Renal cortex interstitium (tissue), 11 donors: Measurements from ENCODE around the gene MALAT1. TPM values are rescaled to one million over a fixed set of nuclear protein-coding genes. Genes with fewer than 3 reads are reported as not detected.
"Not testable (repeated sequence)": the region's sequence is repeated elsewhere in the genome, so short reads cannot be mapped to it uniquely, and the experiment has no call there.

Experiments used
- DNase-seq, 11 donors: peaks; one replicate each; pipeline ENCODE4 v3.0.0-alpha.2; 2013; ENCODE audit warnings: low read depth in 9 of 11, low spot score in 4 of 11; ENCODE audit errors: extremely low read depth in 1 of 11
- polyA plus RNA-seq, 3 donors: library from polyadenylated mRNA; unstranded; fragments of 120-200 nt; gene quantifications; one replicate each; pipeline ENCODE4 v1.2.1, GENCODE V29; 2013; ENCODE audit not compliant: insufficient read length in 3 of 3

The MALAT1 gene
- polyA plus RNA-seq, 3 donors = 717 to 1,341 (median 810) TPM

DNA sequence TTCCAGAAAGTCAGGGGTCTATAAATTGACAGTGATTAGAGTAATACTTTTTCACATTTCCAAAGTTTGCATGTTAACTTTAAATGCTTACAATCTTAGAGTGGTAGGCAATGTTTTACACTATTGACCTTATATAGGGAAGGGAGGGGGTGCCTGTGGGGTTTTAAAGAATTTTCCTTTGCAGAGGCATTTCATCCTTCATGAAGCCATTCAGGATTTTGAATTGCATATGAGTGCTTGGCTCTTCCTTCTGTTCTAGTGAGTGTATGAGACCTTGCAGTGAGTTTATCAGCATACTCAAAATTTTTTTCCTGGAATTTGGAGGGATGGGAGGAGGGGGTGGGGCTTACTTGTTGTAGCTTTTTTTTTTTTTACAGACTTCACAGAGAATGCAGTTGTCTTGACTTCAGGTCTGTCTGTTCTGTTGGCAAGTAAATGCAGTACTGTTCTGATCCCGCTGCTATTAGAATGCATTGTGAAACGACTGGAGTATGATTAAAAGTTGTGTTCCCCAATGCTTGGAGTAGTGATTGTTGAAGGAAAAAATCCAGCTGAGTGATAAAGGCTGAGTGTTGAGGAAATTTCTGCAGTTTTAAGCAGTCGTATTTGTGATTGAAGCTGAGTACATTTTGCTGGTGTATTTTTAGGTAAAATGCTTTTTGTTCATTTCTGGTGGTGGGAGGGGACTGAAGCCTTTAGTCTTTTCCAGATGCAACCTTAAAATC lies 5.3 kb downstream of the MALAT1 start:
- DNase-seq = peak in 3 of 11 donors; percentile 42 to 65 (median 52)

DNA sequence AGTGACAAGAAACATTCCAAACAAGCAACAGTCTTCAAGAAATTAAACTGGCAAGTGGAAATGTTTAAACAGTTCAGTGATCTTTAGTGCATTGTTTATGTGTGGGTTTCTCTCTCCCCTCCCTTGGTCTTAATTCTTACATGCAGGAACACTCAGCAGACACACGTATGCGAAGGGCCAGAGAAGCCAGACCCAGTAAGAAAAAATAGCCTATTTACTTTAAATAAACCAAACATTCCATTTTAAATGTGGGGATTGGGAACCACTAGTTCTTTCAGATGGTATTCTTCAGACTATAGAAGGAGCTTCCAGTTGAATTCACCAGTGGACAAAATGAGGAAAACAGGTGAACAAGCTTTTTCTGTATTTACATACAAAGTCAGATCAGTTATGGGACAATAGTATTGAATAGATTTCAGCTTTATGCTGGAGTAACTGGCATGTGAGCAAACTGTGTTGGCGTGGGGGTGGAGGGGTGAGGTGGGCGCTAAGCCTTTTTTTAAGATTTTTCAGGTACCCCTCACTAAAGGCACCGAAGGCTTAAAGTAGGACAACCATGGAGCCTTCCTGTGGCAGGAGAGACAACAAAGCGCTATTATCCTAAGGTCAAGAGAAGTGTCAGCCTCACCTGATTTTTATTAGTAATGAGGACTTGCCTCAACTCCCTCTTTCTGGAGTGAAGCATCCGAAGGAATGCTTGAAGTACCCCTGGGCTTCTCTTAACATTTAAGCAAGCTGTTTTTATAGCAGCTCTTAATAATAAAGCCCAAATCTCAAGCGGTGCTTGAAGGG lies 6.0 kb downstream of the MALAT1 start:
- DNase-seq = no peak

- no peak for DNase-seq
Observed at GRCh38 chr11:65505466-65506289, 6.8 kb downstream of the MALAT1 start.

GRCh38 chr11:65506290-65506771 lies 7.5 kb downstream of the MALAT1 start:
- peak in 1 of 11 donors; percentile 40 for DNase-seq

DNA sequence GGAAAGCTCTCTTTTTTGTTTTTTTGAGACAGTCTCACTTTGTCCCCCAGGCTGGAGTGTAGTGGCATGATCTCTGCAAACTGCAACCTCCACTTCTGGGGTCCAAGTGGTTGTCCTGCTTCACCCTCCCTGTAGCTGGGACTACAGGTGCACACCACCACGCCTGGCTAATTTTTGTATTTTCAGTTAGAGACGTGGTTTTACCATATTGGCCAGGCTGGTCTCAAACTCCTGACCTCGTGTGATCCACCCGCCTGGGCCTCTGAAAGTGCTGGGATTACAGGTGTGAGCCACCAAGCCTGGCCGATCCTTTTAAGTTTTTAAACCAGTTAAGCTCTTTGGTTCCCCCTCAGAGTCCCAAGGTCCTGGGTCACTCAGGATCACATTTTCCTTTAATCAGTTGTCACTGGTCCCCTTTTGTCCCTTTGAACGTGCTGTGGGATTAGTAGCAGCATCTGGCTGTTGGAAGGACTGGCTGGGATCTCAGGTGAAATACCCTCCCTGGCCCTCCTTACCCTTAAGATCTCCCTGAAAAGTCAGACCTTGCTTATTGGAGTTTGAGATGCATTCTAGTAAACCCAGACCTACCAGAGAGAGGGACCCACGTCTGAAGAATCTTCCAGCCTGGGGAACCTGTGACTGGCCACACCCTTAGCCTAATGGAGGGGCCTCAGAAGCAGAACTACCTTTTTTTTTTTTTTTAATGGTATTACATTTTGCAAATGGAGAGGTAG lies 8.1 kb downstream of the MALAT1 start:
- DNase-seq = peak in 3 of 11 donors; percentile 45 to 88 (median 68)

- DNase-seq = not testable (repeated sequence)
Observed at GRCh38 chr11:65512311-65512710, 13.5 kb downstream of the MALAT1 start.

GRCh38 chr11:65516135-65516968 lies 17.5 kb downstream of the MALAT1 start:
- DNase-seq = no peak

DNA sequence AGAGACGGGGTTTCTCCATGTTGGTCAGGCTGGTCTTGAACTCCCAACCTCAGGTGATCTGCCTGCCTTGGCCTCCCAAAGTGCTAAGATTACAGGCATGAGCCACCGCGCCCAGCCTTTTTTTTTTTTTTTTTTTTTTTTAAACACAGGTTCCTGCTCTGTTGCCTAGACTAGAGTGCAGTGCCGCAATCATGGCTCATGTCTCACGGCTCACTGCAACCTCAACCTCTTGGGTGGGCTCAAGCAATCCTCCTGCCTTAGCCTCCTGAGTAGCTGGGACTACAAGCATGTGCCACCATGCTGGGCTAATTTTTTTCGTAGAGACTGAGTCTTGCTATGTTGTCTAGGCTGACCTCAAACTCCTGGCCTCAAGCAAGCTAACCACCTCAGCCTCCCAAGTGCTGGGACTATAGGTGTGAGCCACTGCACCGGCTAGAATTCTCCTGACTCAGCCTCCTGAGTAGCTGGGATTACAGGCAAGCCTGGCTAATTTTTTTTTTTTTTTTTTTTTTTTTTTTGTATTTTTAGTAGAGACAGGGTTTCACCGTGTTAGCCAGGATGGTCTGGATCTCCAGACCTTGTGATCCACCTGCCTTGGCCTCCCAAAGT lies 20.2 kb downstream of the MALAT1 start:
- not testable (repeated sequence) for DNase-seq

DNA sequence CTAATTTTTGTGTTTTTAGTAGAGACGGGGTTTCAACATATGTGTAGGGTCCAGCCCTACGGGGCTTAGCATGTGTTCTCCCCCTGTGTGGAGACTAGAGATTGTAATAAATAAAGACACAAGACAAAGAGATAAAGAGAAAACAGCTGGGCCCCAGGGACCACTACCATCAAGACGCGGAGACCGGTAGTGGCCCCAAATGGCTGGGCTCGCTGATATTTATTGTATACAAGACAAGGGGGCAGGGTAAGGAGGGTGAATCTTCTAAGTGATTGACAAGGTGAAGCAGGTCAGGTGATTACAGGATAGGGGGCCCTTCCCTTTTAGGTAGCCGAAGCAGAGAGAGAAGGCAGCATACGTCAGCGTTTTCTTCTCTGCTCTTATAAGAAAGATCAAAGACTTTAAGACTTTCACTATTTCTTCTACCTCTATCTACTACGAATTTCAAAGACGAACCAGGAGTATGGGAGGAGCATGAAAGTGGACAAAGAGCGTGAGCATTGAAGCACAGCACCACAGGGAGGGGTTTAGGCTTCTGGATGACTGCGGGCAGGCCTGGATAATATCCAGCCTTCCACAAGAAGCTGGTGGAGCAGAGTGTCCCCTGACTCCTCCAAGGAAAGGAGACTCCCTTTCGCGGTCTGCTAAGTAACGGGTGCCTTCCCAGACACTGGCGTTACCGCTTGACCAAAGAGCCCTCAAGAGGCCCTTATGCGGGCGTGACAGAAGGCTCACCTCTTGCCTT lies 23.1 kb downstream of the MALAT1 start:
- DNase-seq = not testable (repeated sequence)

DNA sequence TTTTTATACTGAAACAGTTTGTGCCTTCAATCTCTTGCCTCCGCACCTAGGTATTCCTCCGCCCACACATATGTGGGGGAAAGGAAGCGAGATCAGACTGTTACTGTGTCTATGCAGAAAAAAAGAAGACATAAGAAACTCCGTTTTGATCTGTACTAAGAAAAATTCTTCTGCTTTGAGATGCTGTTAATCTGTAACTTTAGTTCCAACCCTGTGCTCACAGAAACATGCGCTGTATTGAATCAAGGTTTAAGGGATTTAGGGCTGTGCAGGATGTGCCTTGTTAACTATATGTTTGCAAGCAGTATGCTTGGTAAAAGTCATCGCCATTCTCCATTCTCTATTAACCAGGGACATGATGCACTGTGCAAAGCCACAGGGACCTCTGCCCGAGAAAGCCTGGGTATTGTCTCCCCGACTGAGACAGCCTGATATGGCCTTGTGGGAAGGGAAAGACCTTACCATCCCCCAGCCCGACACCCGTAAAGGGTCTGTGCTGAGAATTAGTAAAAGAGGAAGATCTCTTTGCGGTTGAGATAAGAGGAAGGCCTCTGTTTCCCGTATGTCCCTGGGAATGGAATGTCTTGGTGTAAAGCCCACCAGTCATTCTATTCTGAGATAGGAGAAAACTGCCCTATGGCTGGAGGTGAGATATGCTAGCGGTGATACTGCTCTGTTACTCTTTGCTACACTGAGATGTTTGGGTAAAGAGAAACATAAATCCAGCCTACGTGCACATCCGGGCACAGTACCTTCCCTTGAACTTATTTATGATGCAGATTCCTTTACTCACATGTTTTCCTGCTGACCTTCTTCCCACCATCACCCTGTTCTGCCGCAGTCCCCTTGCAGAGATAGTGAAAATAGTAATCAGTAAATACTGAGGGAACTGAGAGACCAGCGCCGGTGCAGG lies 24.1 kb downstream of the MALAT1 start:
- DNase-seq = not testable (repeated sequence)

DNA sequence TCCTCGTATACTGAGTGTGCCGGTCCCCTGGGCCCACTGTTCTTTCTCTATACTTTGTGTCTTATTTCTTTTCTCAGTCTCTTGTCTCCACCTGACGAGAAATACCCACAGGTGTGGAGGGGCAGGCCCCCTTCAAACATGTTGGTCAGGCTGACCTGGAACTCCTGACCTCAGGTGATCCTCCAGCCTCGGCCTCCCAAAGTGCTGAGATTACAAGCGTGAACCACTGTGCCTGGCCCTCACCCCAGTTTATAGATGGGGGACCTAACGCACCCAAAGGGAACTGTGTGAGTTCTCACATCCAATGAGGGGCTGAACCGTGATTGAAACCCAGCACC lies 24.8 kb downstream of the MALAT1 start:
- DNase-seq = not testable (repeated sequence)

DNA sequence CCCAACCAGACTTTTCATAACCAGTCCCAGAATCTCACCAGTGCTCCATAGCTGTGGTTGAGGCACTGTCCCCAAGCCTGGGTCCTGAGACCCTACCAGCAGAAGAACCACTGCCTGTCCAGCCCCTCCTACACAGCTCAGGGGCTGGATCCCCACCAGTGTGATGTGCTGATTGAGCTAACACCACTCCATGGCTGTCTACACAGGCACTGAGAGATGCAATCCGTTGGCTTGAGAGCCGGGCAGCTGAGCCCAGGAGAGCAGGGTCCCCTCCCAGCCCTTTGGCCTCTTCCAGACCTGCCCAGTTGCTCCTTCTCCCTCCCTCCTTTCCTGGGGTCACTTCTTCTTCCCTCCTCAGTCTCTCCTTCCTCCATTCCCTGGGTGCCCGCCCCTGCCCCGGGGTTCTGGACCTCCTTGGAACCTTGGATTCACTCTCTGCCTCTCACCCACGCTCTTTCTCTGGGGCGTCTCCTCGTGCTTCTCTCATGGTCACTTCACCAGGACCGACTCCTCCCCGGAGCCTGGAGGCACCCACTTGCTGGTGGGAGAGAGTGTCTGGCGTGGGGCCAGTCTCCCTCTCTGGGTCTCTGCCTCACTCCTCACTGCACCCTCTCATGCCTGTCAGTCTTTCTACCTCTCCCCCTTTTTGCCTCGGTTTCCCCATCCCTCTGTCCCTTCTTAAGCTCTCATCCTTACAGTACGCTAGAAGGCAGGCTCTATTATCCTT lies 25.3 kb downstream of the MALAT1 start:
- DNase-seq = no peak

- DNase-seq = peak in 2 of 11 donors; percentile 69 to 74
Observed at GRCh38 chr11:65524741-65525545, 26.1 kb downstream of the MALAT1 start, which contains the start of gene SCYL1. Gene SCYL1, plus strand, starts transcription at chr11:65525083. Its CDS starts 71 bp downstream, at chr11:65525154.
